GM21526 (cell line): ENCODE measurements around the gene MYBBP1A.

ENCODE experiments used
- ATAC-seq: cut with Tn5 transposase; IDR thresholded peaks from one replicate; pipeline ENCODE4 v1.9.1; 2021; ENCODE audit warnings: moderate library complexity; ENCODE audit not compliant: unreplicated experiment, low FRiP score

The MYBBP1A gene

DNA sequence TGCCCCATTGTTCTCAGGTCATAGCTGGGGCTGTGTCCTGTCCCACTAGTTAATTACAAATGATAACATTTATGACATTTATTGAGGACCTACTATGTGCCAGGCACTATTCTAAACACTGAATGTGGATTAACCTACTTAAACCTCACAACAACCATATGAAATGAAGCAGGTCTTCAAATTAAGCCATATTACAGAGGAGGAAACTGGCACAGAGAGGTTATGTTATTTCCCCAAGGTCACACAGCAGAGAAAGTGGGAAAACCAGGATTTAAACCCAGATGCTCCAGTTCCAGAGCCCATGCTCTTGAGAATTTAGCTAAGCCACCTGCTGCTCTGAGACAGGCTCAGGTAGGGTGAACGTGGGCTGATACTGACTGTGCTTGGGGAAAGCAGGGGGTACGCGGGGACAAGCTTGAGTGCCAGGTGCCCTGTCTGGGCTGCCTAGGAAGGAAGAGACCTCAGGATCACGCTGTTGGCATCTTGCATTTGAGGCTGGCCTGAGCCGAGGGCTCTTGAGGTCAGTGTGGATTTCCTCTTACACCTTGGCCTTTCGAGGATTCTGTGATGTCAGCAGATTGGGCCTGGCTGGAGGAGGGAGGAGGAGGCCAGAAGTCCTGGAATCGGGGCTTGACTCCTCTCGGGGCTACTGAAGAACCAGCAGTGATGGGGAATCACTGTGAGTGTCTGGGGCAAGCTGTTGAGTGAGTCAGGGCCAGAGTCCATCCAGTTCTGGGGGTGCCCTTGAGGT lies 47.6 kb downstream of the MYBBP1A start:
- no peak for ATAC-seq

DNA sequence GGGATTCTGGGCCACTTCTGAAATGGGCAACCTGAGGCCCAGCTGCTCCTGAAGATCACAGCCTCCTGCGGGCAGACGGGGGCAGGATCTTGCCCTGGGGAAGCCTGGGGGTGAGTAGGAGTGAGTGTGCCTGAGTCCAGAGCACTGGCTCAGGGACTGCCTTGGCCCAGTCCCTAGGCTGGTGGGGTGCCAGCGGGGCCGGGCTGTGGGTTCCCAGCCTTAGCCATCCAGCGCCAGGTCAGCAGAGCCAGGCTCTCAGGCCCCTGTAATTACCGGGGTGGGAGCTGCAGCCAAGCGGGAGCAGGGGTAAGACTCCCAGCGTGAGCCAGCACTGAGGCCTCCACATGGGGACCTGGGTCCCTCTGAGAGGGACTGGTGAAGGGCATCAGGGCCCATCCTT lies 48.3 kb downstream of the MYBBP1A start:
- no peak for ATAC-seq

DNA sequence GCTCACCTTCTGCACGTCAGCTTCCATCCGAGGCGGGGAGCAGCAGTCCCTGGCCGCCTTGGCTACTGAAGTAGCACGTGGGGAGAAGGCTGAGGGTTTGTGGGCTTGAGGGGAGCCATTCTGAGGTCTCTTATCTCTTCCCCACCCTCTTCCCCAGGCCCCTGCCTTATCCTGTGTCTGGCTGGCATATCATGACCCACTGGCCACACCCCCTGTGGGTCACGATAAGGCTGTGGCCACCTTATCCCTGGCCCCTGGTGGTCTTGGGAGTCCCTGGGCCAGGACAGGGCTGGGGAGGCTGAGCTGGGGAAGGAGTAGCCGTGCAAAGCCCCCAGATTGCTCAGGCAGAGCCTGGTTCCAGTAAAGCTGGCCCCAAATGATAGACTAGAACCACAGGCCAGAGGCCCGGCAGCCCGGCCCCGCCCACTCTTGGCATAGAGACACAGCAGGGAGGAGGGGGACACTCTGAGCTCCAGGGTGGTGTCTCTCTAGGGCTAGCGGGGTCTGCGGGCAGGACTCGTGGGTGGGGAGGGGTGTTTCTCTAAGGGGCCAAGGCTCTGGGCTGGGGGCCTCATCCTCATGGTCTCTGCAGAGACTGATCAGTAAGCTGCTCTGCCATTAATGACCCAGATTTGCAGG lies 48.9 kb downstream of the MYBBP1A start:
- no peak for ATAC-seq

DNA sequence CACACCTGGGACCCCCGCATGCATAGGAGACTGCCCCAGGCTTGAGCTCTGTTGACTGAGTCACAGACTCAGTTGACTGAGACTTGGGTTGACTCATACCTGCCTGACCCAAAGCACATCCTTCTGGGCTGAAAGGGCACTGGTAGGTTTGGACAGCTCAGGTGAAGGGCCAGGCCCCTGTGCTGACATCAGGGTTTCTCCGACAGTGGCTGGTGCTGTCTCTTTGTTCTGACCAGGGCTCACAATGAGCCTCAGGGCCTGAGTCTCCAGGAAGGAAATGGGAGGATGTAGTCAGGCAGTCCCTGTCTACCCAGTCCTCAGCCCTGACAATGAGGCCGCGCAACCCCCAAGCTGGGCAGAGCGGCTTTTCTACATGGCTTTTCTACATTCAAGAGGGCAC lies 50.0 kb downstream of the MYBBP1A start:
- ATAC-seq = no peak

DNA sequence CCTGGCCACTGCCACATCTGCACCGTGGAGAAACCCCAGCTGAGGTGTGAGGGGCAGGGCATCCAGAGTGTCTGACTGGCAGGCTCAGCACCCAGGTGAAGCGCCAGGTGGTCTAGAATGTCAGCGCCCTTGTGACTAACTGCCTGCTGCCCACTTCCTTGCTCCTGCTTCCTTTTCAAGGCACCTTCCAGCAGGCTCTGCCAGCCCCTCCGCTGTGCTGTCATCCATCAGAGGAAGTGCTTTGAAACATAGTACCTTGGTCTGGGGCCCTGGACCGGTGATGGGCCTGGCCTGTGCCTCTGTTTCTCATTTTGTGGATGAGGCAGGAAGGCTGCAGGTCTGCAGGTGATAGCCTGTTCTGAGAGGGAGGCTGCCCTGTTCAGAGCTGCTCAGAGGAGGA lies 51.0 kb downstream of the MYBBP1A start:
- ATAC-seq = no peak

DNA sequence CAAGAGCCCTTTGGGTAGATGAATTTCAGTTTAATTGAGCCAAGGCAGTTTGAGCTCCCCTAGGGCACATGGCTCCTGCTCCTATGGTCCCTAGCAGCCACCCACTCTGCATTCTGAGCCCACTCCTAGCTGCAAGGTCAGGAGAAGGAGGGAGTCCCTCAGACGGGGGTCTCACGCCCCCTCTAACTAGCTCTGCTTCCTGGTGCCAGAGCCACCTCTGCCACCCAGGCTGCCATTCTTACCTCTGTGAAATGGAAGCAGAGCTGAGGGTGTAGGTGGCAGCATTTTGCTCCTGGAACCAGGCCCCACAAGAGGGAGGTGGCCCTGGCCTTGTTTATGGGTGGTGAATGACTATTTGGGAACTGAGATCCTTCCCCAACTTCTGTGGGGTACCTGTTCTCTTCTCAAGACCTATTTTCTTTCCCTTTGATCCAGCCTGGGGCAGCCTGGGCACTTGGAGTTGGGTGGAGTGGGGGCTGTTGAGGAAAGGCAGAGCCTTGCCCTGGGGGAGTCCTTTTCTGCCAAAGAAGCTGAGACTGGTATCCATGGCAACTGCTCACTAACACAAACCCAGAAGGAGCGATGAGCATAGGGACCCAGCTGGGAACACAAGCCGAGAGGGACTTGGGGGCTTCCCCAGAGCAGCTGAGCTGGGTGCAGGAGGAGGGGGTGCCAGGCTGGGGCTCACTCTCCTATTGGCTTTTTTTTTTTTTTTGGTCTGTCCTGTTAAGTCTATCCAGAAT lies 51.7 kb downstream of the MYBBP1A start:
- ATAC-seq = no peak

DNA sequence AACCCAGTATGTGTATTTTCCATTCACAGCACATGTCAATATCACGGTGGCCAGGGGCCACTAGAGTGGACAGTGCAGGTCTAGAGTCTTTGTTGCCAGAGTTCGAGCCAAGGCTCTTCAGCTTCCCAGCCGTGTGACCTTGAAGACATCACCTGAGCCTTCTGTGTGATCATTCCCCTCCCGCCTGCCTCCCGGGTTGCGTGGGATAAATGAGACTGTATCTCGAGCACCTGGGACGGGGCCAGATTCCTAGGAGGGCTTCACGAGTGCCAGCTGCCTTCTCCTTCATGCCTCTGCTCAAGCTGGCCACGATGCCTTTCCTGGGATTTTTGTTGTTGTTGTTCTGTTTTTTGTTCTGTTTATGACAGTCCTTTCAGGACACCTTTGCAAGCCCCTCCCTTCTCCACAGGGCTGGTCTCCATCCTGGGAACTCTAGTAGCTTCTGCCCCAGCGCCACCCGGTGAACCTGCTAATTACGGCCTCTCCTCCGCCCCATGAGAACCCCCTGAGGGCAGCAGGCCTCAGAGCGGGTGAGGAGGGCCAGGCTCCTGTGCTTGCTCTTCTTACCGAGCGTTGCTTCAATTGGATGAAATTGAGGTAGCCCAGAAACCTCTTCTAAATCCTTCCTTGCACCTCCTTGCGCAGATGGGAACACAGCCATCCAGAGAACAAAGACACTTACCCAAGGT lies 52.6 kb downstream of the MYBBP1A start:
- no peak for ATAC-seq

DNA sequence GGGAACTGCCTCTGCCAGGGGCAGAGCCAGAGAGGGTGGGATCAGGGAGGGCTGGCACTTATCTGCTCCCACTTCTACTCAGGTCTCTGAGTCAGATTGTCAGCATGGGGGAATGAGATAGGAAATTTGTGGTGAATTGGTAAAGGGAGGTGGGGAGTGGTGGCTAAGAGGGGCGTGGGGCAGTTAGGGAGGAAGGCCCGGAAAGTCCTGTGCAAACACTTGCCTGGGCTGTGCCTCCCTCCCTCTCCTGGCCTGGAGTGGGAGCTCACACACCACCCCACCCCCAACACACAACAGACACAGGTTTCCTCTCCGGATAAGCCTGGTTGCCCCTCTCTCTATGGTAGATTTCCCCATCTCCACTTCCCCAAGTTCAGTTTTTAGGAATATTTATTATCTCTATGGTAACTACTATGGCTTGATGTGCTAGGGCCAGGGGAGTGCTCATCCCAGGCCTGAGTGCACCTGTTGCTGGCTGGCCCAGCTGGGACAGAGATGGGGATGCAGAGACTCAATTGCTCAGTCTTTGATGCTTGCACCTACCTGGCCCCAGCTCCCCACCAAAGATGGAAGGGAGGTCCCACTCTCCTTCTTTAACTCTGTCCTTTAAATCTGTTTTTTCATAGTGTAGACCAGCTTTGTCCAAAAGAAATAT lies 53.8 kb downstream of the MYBBP1A start:
- no peak for ATAC-seq

DNA sequence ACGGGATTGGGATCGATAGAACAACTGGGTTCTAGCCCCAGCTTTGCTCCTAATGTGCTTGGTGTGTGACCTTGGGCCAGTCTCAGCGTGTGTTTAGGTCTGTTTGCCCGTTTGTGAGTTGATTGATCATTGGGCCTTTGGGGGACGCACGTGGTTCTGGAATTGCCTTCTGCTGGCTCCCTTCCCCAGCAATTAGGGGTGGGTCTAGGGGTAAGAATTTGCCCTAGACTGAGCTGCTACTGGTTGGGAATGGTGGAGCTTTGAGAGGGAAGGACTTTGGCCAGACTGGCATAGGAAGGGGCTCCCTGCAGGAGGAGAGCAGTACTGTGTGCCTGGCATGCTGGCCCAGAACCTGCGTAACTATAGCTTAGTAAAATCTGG lies 55.0 kb downstream of the MYBBP1A start:
- no peak for ATAC-seq

DNA sequence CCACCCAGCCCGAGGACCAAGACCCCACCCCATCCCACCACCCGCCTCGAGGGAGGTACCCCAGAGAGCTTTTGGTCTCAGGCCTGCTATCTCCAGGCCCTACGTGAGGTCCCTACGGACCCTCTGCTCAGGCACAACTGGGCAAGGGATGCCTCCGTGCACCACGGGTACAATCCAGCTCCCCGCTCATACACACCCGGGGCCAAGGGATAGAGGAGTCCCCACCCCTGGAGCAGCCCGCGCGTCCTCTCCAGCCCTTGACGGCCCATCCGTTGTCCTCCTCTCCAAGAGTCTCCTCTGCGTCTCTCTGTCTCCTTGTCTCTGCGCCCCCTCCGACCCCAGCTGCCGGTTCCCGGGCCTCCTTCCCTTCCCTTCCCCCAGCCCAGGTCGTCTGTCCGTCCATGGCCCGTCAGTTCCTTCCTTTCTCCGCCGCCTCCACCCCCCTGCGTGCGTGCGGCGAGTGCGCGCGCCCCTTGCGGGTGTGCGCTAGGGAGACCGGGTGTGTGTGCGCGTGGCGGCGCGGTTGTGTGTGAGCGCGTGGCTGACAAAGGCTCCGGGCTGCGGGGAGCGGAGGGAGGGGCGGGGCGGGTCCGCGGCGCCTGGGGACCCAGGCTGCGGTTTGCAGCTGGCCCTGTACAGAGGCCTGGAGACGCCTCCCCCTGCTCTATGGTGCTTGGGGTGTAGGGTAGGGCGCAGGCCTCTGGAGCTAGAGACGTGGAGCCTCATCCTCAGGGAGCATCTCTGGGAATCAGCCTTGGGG lies 55.6 kb downstream of the MYBBP1A start:
- ATAC-seq = no peak

DNA sequence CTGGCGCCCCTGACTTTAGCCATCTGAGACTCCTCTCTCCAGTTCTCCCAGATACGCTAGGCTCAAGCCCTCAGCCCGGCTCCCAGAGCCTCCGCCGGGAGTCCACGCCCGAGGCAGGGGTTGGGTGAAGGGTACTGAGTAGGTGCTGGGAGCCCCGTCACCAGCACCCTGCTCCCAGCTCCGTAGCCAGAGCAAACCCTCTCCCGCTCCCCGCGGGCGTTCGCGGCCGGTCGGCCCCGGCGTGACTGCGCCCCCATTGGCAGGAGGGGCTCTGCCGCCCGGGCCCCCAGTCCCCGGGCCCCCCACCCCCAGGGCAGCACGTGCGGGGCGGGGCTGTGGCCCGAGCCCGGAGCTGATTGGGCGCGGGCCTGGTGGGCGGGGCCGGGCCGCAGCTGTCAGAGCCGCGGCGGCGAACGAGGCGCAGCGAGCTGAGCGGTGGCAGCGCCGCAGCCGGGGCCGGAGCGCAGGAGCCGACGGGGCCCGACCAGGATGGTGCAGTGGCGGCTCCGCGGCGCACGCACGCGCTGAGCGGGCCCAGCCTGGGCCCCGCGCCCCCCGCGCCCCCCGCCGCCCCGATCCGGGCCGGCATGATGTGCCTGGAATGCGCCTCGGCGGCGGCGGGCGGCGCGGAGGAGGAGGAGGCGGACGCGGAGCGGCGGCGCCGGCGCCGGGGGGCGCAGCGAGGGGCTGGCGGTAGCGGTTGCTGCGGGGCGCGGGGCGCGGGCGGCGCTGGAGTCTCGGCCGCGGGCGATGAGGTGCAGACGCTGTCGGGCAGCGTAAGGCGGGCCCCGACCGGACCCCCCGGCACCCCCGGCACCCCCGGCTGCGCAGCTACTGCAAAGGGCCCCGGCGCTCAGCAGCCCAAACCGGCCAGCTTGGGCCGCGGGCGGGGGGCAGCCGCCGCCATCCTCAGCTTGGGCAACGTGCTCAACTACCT lies 56.5 kb downstream of the MYBBP1A start, which contains the start of gene SPNS2:
SPNS2 (plus strand) TSS at position 421 of the 937 bp plus-strand sequence; CDS start at position 588, 167 bp downstream.
- no peak for ATAC-seq

DNA sequence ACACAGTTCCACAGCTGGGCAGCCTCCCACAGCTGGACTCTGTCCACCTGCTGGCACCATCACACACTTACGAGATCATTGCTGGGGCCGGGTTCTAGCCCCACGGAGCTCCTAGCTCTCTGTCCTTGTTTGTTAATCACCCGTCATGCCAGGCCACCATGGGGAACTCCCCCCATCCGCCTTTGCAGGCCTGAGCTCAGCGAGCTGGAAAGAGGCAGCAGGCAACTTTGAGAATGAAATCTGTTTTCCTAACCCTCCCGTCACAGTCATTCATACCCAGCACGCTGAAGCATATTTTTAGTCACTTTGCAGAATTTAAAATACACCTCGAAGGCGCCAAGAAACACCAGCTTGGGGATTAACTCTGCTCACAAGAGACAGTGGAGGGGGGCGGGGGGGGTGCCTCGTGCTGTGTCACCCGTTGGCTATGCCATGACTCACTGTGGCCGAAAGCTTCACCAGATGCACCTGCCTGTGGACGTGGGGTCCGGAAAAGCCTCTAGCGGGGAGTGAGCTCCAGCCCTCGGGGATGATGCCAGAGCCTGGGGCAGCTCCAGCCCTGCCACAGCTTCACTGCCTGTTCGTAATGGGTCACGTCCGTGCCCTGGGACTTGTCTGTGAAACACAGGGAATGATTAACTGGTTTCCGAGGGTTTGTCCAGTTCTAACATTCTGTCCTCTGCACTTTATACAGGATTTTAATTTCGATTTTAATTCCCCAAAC lies 57.9 kb downstream of the MYBBP1A start:
- no peak for ATAC-seq

DNA sequence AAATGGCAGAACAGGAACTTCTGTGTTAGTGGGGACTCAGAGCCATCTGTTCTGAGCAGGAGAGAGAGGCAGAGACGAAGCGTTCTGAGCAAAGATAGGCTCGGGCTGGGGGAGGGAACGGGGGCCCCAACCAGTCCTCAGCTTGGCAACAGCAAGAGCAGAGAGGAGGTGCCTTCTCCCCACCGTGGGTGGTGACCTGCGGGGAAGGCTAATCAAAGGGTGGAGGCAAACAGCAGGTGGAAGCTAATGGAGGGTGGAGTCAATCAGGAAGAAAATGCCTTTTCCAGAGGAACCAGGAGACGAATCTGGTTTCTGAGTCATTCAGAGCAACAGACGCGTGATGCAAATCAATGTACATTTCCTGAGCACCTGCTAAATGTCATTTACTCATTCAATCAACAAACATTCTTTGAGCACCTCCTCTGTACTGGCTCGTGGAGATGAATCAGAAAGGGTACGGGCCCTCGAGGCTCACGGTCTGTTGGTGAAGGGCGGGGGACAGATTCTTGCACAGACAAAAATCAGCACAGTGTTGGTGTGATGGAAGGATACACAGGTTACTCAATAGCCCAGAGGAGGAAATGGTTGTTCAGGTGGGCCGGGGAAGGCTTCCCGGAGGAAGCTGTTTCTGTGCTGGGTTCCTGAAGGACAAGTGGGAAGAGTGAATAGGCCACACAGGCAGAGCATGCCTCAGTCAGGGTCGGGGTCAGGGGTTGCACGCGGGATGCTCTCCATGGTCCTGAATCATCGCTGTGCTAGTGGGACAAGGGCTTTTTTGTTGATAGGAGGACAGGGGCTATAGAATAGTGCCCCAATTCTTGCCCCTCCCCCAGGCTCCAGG lies 62.2 kb downstream of the MYBBP1A start:
- no peak for ATAC-seq

DNA sequence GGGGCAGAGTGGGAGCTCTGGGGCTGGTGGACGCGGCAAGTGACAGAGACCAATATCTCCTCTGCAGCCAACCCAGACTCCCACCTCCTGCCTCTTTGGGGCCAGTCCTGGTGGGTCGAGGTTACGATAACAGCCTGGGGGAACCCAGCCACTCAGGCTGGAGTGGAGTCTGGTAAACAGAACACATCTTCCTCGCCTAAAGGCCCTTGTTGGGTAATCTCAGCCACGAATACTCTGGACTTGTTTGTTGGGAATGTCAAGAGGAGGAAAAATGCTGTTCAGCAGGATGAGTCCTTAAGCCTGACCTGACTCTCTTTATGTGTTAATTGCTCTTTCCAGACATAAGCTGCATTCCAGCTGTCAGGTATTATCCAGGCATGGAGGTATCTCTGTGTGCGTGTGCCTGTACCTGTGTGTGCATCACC lies 64.5 kb downstream of the MYBBP1A start:
- no peak for ATAC-seq

DNA sequence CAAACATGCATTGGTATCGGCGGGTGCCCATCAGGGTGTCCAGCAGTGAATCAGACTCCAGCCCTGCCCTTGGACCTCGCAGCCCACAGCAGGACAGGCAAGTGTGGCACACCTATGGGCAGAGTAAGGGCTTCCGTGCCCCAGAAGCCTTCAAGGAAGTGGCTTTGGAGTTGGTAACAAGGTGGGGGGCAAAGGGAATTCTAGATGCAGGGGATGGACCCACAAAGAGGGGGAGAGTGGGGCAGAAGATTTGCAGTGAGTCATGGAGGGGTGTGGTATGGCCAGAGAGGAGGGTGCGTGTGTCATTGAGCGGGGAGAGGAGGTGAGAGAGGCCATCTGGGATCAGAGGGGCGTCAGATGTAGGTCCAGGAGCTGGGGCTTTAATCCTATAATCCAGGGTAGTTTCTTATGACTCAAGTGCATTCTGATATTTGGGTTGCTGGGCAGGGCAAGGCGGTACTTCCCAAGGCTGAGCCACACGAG lies 65.0 kb downstream of the MYBBP1A start:
- no peak for ATAC-seq

DNA sequence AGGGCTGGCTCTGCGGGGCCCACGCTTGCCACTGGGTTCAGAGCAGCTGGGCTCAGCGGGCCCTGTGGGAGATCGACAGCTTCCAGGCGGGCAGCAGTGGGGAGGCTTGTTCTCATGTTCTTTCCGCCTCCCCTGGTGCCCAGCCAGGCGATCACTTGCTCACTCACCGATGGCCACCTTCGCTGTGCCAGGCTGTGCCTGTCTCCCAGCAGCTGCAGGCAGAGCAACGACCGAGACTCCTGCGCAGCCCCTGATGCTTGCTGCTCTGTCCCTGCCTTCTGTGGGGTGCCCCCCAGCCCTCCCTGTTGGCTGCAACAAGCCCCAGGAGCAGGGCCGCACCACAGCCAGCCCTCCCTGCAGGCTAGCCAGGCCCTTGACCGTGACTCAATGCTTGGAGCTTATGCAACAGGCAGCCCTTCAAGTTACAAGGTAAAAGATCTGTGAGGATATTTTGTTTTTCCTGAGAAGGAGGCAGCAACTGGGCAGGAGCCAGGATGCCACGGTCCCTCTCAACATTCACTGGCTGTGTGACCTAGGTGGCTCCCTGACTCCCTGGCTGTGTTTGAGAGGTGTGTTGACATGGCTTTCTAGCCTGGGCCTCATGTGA lies 66.1 kb downstream of the MYBBP1A start:
- no peak for ATAC-seq
